NAMALWA (cell line): ENCODE measurements around the gene TM9SF2.
"Not testable (repeated sequence)": the region's sequence is repeated elsewhere in the genome, so short reads cannot be mapped to it uniquely, and the experiment has no call there.

Experiments
- DNase-seq: peaks from one replicate; pipeline ENCODE4 v3.0.0-alpha.2; 2015; ENCODE audit warnings: low spot score

TM9SF2 gene

GRCh38 chr13:99501184-99501847 is at the start of gene TM9SF2:
Gene TM9SF2, plus strand, starts transcription at chr13:99501472. Its CDS starts 135 bp downstream, at chr13:99501607.
- peak; percentile 99 for DNase-seq

- DNase-seq = no peak
Measured at GRCh38 chr13:99454518-99455183, 46.6 kb upstream of the TM9SF2 start.

GRCh38 chr13:99459099-99459850 is 42.0 kb upstream of the TM9SF2 start:
- no peak for DNase-seq

- not testable (repeated sequence) for DNase-seq
Measured at GRCh38 chr13:99460802-99461201, 40.5 kb upstream of the TM9SF2 start.

GRCh38 chr13:99463646-99464397 is 37.5 kb upstream of the TM9SF2 start:
- DNase-seq = no peak

GRCh38 chr13:99464441-99464949 is 36.8 kb upstream of the TM9SF2 start:
- DNase-seq = no peak

- DNase-seq = no peak
Measured at GRCh38 chr13:99465454-99465853, 35.8 kb upstream of the TM9SF2 start.

GRCh38 chr13:99467764-99468163 is 33.5 kb upstream of the TM9SF2 start:
- DNase-seq = no peak

GRCh38 chr13:99469041-99469440 is 32.2 kb upstream of the TM9SF2 start:
- DNase-seq = no peak

GRCh38 chr13:99470027-99470426 is 31.2 kb upstream of the TM9SF2 start:
- no peak for DNase-seq

- no peak for DNase-seq
Measured at GRCh38 chr13:99471221-99472121, 29.8 kb upstream of the TM9SF2 start.

- DNase-seq = no peak
Measured at GRCh38 chr13:99472122-99472440, 29.2 kb upstream of the TM9SF2 start.

GRCh38 chr13:99473515-99473914 is 27.8 kb upstream of the TM9SF2 start:
- DNase-seq = no peak

- no peak for DNase-seq
Measured at GRCh38 chr13:99476648-99477047, 24.6 kb upstream of the TM9SF2 start.

GRCh38 chr13:99477493-99477892 is 23.8 kb upstream of the TM9SF2 start:
- DNase-seq = no peak

GRCh38 chr13:99481366-99481765 is 19.9 kb upstream of the TM9SF2 start:
- DNase-seq = no peak

- DNase-seq = no peak
Measured at GRCh38 chr13:99484473-99484872, 16.8 kb upstream of the TM9SF2 start.

GRCh38 chr13:99486996-99487395 is 14.3 kb upstream of the TM9SF2 start:
- peak; percentile 83 for DNase-seq

GRCh38 chr13:99489028-99489427 is 12.2 kb upstream of the TM9SF2 start:
- DNase-seq = no peak

GRCh38 chr13:99491750-99492149 is 9.5 kb upstream of the TM9SF2 start:
- DNase-seq = not testable (repeated sequence)
